CD4-positive, alpha-beta T cell treated with Interferon alpha-2 for 1 hour (primary cell): Measurements from ENCODE around the gene FAM107B.

Experiments used
- DNase-seq, 2 donors: peaks; one replicate each; pipeline ENCODE4 v3.0.0-alpha.2; 2020 to 2022

FAM107B gene

DNA sequence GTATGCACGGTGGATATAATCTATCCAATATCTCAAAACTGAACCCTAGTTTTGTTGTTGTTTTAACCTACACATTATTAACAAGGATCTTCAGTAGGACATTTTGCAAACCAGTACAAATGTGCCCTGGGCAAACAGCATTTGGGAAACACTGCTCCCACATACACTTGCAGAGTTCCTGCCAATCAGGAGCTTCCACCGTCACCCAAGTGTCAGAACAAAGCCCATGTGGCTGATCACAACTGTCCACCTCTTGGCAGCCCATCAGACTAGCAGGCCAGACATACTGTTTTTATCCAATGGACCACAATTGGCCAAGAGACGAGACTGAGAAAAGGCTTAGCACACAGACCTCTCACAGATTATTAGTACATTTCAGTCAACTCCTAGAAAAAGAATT, 200.4 kb downstream of the FAM107B start:
- DNase-seq, result no peak

- no peak for DNase-seq
Observed at GRCh38 chr10:14573666-14574261, 200.9 kb downstream of the FAM107B start.

DNA sequence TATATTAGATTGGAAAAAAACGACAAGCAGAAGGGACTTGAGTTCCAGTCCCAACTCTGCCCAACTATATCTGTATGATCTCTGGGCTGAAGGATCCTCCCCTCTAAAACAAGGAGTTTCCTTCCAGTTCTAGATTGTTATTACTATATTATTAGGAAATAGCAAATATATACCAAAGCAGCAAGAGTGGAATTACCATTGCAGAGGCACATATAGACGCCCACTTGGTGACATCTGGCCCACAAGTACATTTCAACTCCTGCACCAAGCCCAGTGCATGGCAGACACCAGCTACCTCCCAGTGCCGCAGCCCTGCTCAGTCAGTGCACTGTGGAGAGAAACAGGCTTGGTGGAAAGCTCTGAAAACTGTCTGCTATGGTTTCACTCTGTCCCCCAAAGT, 201.9 kb downstream of the FAM107B start:
- DNase-seq, result no peak

GRCh38 chr10:14571866-14572507, 202.7 kb downstream of the FAM107B start:
- peak; percentile 68 to 86 for DNase-seq

GRCh38 chr10:14570800-14571199, 203.9 kb downstream of the FAM107B start:
- DNase-seq, result peak in 1 of 2 donors; percentile 57

DNA sequence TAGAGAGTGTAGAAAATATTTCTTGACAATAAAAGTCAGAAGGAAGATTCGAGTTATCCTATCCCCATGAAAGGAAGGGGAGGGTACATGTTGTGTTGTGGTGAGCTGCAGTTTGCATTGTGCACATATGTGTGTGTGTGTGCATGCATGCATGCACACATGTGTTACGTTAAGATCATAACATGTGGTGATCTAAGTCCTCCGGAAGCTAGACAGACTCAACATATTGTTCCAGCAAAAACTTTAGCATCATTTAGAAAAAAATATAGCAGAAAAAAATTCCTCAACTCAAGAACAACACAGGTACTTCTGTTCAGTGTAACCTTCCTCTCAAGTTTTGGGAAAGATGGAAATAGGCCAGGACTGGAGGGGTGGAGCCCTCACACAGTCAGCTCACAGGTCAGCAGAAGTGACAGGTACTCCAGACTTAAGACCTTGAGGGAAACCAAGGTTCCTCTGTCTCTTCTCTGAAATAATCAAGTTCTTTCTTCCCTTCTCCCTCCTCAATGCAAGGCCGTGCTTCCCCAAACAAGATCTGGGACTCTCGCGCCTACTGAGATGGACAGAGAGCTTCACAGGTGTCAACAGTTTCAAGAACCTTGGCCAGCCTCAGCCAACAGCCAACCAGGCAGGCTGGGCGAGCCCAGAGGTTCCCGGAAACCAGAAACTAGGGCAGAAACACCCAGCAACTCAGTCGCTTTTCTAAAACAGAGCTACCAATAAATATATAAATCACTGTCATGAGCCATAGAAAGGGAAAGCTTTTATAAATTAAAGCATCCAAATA, 205.2 kb downstream of the FAM107B start:
- peak; percentile 77 to 87 for DNase-seq

DNA sequence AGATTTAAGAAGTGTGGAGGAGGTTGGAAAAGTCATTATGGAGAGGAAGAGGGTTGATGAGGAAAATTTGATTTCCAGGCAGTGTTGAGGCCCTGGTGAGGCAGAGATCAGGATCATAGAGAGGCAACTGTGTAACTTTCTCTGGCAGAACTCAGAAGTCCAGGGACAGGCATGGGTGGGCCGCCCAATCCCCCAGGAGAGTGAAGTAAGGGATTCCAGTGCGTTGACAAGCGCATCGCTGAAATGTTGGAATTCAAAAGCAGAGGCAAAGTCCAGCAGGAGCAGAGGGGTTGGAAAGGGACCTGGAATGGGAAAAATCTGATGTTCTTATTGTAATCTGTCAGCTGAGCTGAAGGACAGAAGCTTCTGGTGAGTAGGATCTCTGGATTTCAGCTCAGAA, 207.3 kb downstream of the FAM107B start:
- DNase-seq, result no peak

DNA sequence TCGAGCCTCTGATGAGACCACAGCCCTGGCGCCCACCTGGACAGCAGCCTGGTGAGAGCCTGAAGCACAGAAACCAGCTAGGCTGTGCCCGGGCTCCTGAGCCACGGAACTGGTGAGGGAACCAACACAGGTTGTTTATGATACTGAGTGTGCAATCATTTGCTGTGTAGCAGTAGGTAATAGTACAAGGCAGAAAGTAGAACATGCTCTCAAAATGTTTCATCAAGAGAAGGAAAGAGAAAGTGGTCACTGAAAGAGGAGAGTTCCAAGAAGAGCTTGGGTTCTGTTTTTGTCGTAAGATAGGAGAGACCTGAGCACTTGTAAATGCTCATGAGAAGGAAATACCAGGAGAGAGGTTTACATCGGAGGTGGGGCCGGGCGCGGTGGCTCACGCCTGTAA, 208.2 kb downstream of the FAM107B start:
- no peak for DNase-seq

DNA sequence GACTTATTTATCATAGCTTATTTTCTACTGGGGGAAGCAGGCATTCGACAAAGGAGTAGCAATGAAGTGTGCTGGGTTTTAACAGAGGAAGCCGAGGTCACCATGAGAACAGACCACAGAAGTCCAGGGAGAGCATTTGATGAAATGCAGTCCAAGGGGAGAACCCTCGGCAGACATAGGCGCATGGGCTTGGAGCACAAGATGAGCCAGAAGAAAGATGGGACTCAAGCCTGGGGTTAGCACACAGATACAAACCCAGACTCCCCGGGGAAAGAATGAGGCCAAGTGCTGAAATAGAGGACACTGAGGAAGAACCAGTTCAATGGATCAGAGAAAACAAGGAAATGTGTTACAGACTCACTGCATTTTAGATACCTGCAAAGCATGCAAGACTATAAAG, 209.5 kb downstream of the FAM107B start:
- DNase-seq, result no peak

GRCh38 chr10:14564268-14564744, 210.4 kb downstream of the FAM107B start:
- peak; percentile 62 to 86 for DNase-seq

DNA sequence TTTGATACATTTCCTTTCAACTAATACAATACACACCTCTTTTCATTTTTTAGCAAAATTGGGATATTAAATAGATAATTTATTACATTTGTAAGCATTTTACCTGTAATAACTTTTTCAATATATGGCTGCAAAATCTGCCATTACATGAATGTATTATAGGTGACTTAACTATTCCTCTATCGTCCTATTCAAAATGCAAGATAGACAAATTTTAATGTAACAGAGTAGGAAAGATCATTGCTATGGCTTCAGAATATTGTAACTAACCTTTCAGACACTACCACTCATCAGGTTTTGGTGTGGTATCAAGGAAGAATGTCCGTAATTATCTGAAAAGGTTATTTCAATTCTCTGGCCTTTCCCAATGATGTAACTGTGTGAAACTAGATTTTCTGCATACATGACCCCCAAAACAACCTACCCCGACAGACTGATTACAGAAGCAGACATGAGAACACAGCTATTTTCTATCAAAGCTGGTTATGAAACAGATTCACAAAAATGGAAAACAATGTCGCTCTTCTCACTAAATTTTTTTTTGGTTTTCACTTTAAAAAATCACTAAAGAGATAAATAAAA, 211.2 kb downstream of the FAM107B start:
- peak in 1 of 2 donors; percentile 45 for DNase-seq

DNA sequence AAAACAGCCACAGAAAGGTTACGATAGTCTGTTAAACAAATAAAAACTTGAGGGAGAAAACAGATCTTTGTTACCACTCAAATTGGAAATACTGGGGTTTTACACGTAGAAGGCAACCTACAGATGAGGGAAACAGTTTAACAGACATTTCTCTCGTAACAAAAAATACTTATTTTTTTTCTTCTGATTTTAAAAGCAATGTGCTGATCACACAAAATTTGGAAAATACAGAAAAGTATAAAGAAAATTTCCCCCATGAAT, 211.7 kb downstream of the FAM107B start:
- no peak for DNase-seq

- DNase-seq, result peak in 1 of 2 donors; percentile 56
Observed at GRCh38 chr10:14562218-14563075, 212.2 kb downstream of the FAM107B start.

DNA sequence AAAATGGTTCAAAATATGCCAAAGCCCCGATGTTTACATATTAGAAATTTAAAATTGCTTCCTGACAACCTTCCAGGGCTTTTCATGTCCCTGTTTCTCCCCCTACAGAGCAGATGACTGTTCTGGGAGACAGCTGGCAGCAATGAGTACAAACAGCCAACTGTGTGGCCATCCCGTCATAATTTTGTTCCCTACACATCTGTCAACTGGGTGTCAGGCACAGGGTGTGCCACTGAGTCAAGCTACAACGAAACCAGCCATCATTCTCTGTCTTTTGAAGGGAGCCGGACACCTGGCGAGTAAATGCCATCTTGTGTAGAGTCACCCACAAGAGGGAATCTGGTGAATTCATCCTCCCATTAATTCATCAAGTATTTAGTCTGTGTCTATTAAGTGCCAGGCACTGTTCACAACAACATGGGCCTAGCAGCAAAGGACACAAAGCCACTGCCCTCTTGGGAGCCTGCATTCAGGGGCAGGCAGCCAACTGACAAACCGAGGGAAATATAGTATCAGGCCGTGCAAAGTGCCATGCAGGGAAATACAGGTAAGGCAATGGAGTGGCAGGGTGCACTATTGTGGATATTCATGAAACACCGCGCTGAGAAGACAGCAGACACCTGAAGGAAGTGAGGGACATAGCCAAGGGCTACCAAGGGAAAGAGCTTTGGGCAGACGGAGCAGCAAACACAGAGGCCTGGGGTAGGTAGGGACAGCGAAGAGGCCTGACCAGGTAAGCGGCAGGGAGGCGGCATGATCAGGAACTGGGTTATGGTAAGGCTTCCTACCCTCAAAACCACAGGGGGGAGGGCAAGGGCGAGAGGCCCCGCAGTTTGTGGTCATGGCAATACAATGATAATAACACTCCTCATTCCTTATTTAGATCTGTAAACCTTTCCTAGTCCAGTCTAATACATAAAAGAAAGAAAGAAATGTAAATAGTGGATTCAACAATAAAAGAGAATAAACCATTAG, 213.6 kb downstream of the FAM107B start:
- peak; percentile 70 to 82 for DNase-seq

- DNase-seq, result peak; percentile 75 to 77
Observed at GRCh38 chr10:14560274-14560673, 214.4 kb downstream of the FAM107B start.

GRCh38 chr10:14558025-14558424, 216.7 kb downstream of the FAM107B start:
- no peak for DNase-seq

- no peak for DNase-seq
Observed at GRCh38 chr10:14557567-14557966, 217.1 kb downstream of the FAM107B start.

GRCh38 chr10:14556285-14556956, 218.3 kb downstream of the FAM107B start:
- peak; percentile 59 to 76 for DNase-seq

DNA sequence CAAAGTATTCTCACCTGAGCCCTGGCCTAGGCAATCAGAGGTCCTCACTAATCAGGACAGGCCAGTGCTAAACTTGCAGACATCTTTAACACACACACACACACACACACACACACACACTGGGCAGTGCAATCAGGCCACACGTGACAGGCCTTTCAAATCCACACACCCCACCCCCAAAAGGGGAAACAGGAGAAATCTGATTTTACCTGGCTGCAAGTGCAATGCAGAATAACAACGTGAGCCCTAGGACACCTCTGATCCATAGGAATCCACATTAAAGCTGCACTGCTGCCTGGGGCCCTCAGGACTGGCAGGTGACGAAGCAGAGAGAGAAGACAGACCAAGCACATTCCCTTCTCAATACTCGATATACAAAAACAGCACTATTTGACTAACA, 218.9 kb downstream of the FAM107B start:
- DNase-seq, result no peak

- DNase-seq, result peak in 1 of 2 donors; percentile 54
Observed at GRCh38 chr10:14554491-14555205, 220.0 kb downstream of the FAM107B start.
